GM12878 (cell line): ENCODE results near the gene GDI2. TPM values are rescaled to one million over a fixed set of nuclear protein-coding genes. Genes with fewer than 3 reads are reported as not detected.

ENCODE experiments used
- ATAC-seq: fragments of 200-7000 bp; cut with Tn5 transposase; 3 replicates; pipeline ENCODE4 v1.9.1; 2020; ENCODE audit warnings: mild to moderate bottlenecking, moderate library complexity
- BruUV-seq: library from RNA; stranded (reverse); fragments of 400-500 nt; replicated peaks from 2 replicates; lab custom pipeline; 2021; lab: Mats Ljungman, UMichigan
- CTCF ChIA-PET: fragments of 300-600 bp; sonication (Branson Sonifier 250); formaldehyde crosslinking; extraction: SDS; loops from one replicate; lab custom pipeline; 2021; ENCODE audit warnings: inconsistent platforms; lab: Yijun Ruan, JAX
- POLR2A ChIA-PET: fragments of 350-600 bp; formaldehyde crosslinking; extraction: SDS; loops from one replicate; lab custom pipeline; 2021; ENCODE audit warnings: inconsistent platforms; lab: Charles Lee
- RAD21 ChIA-PET: fragments of 300-600 bp; sonication (Branson Sonifier 250); formaldehyde crosslinking; loops from one replicate; lab custom pipeline; 2023; ENCODE audit warnings: antibody characterized with exemption; ENCODE audit not compliant: unreplicated experiment; lab: Charles Lee
- SMC1A ChIA-PET: fragments of 300-600 bp; sonication (Branson Sonifier 250); formaldehyde crosslinking; loops from one replicate; lab custom pipeline; 2023; ENCODE audit not compliant: unreplicated experiment, uncharacterized antibody; lab: Charles Lee
- DNase-seq: peaks from one replicate; pipeline ENCODE4 v3.0.0-alpha.2; 2011; ENCODE audit warnings: low read depth, low spot score
- FAIRE-seq: peaks from 3 replicates; lab custom pipeline; 2011; peaks lifted over from hg19 to GRCh38; lab: Jason Lieb, UNC
- H2AFZ ChIP-seq: 2 replicates; pipeline ENCODE4 v1.6.0; 2011; ENCODE audit warnings: low read depth, low read length, control low read depth; ENCODE audit not compliant: control insufficient read depth
- H3K27ac ChIP-seq: 2 replicates; pipeline ENCODE4 v1.5.1; 2011; ENCODE audit warnings: control low read depth; ENCODE audit not compliant: control insufficient read depth, insufficient read depth
- H3K27me3 ChIP-seq, 2 experiments: replicated peaks in 1 of 2; 2 replicates each; pipeline versions ENCODE4 v1.6.0 to v1.6.1; 2011; ENCODE audit warnings: low read length in 1 of 2; ENCODE audit not compliant: control insufficient read depth in 2 of 2, insufficient read depth in 2 of 2
- H3K36me3 ChIP-seq, 2 experiments: 2 replicates each; pipeline ENCODE4 v1.5.1; 2011; ENCODE audit warnings: low read length in 1 of 2; ENCODE audit not compliant: control insufficient read depth in 2 of 2, insufficient read depth in 2 of 2
- H3K4me1 ChIP-seq: 2 replicates; pipeline ENCODE4 v1.6.1; 2011; ENCODE audit warnings: mild to moderate bottlenecking, low read length, moderate library complexity, mixed read lengths; ENCODE audit not compliant: control insufficient read depth, insufficient read depth
- H3K4me2 ChIP-seq: 2 replicates; pipeline ENCODE4 v1.6.0; 2011; ENCODE audit warnings: control low read depth; ENCODE audit not compliant: control insufficient read depth, insufficient read depth
- H3K4me3 ChIP-seq: fragments of 200-600 bp; sonication (generic); 2 replicates; pipeline ENCODE4 v1.5.1; 2016
- H3K79me2 ChIP-seq: 2 replicates; pipeline ENCODE4 v1.6.0; 2011; ENCODE audit warnings: low read length; ENCODE audit not compliant: control insufficient read depth, insufficient read depth
- H3K9ac ChIP-seq: 2 replicates; pipeline ENCODE4 v1.8.0; 2011; ENCODE audit warnings: low read length, control low read depth, mixed read lengths; ENCODE audit not compliant: control insufficient read depth, insufficient read depth
- H3K9me3 ChIP-seq: replicated peaks from 3 replicates; pipeline ENCODE4 v1.5.1; 2011; ENCODE audit warnings: mild to moderate bottlenecking, low read length; ENCODE audit not compliant: control insufficient read depth, insufficient read depth
- H4K20me1 ChIP-seq: 2 replicates; pipeline ENCODE4 v1.6.0; 2011; ENCODE audit not compliant: control insufficient read depth, insufficient read depth
- CBX3 ChIP-seq: fragments of 200-600 bp; sonication (generic); IDR thresholded peaks from 2 replicates; pipeline ENCODE4 v1.6.1; 2016; ENCODE audit warnings: low read depth, borderline replicate concordance
- EED ChIP-seq: sonication (generic); IDR thresholded peaks from 2 replicates; pipeline ENCODE4 v1.6.1; 2016; ENCODE audit warnings: antibody characterized with exemption, low read depth
- IKZF2 ChIP-seq, 2 experiments: fragments of 450-650 bp; IDR thresholded peaks; 2 replicates each; pipeline ENCODE4 v1.6.1; 2017; ENCODE audit warnings: mild to moderate bottlenecking in 2 of 2, moderate library complexity in 2 of 2
- NRF1 ChIP-seq: conservative IDR thresholded peaks from 2 replicates; pipeline ENCODE4 v1.6.1; 2011; ENCODE audit warnings: mild to moderate bottlenecking, low read depth, low read length, improper control_type of control experiment
- PRDM15 ChIP-seq: fragments of 450-650 bp; formaldehyde crosslinking; IDR thresholded peaks from 2 replicates; pipeline ENCODE4 v1.4.0; 2020; ENCODE audit warnings: mild to moderate bottlenecking, moderate library complexity
- RELA ChIP-seq: fragments of 450-650 bp; IDR thresholded peaks from 2 replicates; pipeline ENCODE4 v1.8.0; 2014; ENCODE audit warnings: borderline replicate concordance; ENCODE audit not compliant: partially characterized antibody
- TBL1XR1 ChIP-seq: IDR thresholded peaks from 2 replicates; pipeline ENCODE4 v1.6.1; 2012; ENCODE audit warnings: low read depth, low read length, improper control_type of control experiment
- YBX1 ChIP-seq: fragments of 450-650 bp; IDR thresholded peaks from 2 replicates; pipeline ENCODE4 v1.6.1; 2016; ENCODE audit warnings: antibody characterized with exemption
- YY1 ChIP-seq: IDR thresholded peaks from 2 replicates; pipeline ENCODE4 v1.6.1; 2011; ENCODE audit warnings: low read depth, mild to moderate bottlenecking, low read length
- WGBS: methylation state at CpG from one replicate; pipeline ENCODE4 v1.1.6; 2016; ENCODE audit warnings: low lambda C conversion rate; ENCODE audit not compliant: insufficient replicate concordance, insufficient coverage; ENCODE audit errors: missing lambda C conversion rate; 5-methylcytosine and 5-hydroxymethylcytosine counted together
- in situ Hi-C: fragments of 300-500 bp; cut with MboI; formaldehyde crosslinking; loops from 9 replicates; pipeline ENCODE4 v1.14.3; 2018; ENCODE audit warnings: mixed read lengths
- intact Hi-C: fragments of 100-400 bp; cut with micrococcal nuclease; formaldehyde crosslinking; loops from one replicate; pipeline ENCODE4 v1.14.2; 2022; ENCODE audit not compliant: unreplicated experiment
- polyA plus RNA-seq, 11 experiments: library from polyadenylated mRNA; depleted of rRNA in 4 of 11; unstranded in 6 of 11; stranded (reverse) in 5 of 11; fragments of >200 nt; fragmentation: Nextera tagmentation in 4 of 11; fragmentation: Illumina TruSeq in 1 of 11; extraction: Ambion mirVana in 4 of 11; extraction: Trizol in 1 of 11; gene quantifications; 1 replicate in 1 of 11; 2 replicates in 10 of 11; pipeline versions ENCODE4 v1.2.1 to v1.2.3, GENCODE V29; 2011 to 2016; ENCODE audit warnings: inconsistent platforms in 2 of 11, missing spikeins in 2 of 11, low read depth in 1 of 11
- total RNA-seq, 4 experiments: library from RNA; depleted of rRNA in 3 of 4; stranded (reverse); fragments of >200 nt in 3 of 4; fragmentation: Illumina TruSeq in 1 of 4; extraction: Trizol in 1 of 4; gene quantifications; 2 replicates each; pipeline versions ENCODE4 v1.2.1 to v1.2.3, GENCODE V29; 2013 to 2021

GDI2 gene
- total and polyA plus RNA-seq, 10 of the 15 experiments (the other 5 are each of a cell fraction or from before 2014, with no cell fraction given), result 261 to 395 (median 276) TPM

- TF ChIP-seq EED, result no peak; the same call in 1 of the 2 replicates
- TF ChIP-seq, all 136 proteins: peak for 7
Measured at GRCh38 chr10:5843686-5844344, 30.6 kb upstream of the GDI2 start (continued).

- POLR2A ChIA-PET, result interaction anchor here (0.5 to 4.6 kb wide), 9 partner anchors 9 to 31 kb away, joined by 3 to 45 read pairs (median 6); partner anchors contain the start of gene GDI2
- Histone ChIP-seq H3K79me2 (no peaks in the 10 kb centered on the region), H3K36me3 (no peaks in the 10 kb centered on the region), H3K4me2 (no peak overlapping the region), H3K27ac (no peak overlapping the region), H2AFZ (no peak overlapping the region), H3K9me3 (no peaks in the 10 kb centered on the region), H3K9ac (no peak overlapping the region), H3K4me1 (peaks cover 51% of the 10 kb centered on the region), H3K27me3 (no peaks in the 10 kb centered on the region), H4K20me1 (no peaks in the 10 kb centered on the region), H3K4me3 (no peak overlapping the region)
- intact Hi-C loops, result loop anchor here (5.0 kb wide), 1 partner anchor 135 kb away; the partner anchor contains the start of gene IL15RA
- no TSS peak for BruUV-seq
- 88% methylated on average over 14 of the region's 14 CpGs for WGBS
- CTCF ChIA-PET, result interaction anchor here (0.5 to 6.9 kb wide), 6 partner anchors 11 to 399 kb away, joined by 3 to 74 read pairs (median 8); partner anchors contain the start of gene GDI2
- RAD21 ChIA-PET, result interaction anchor here (0.9 to 8.4 kb wide), 9 partner anchors 10 to 398 kb away, joined by 3 to 183 read pairs (median 4); partner anchors contain the start of gene GDI2
- ATAC-seq (no peak), FAIRE-seq (no peak), DNase-seq (no peak)
- no peak for TF ChIP-seq CBX3
- no peak for TF ChIP-seq IKZF2 (IDR thresholded peaks at IDR 0.05)
- no peak for TF ChIP-seq NRF1
- TF ChIP-seq TBL1XR1, result no peak
- no peak for TF ChIP-seq YBX1
- no peak for TF ChIP-seq PRDM15
- TF ChIP-seq YY1, result no peak
- no peak for TF ChIP-seq RELA
- SMC1A ChIA-PET, result interaction anchor here (0.6 to 8.0 kb wide), 11 partner anchors 11 to 160 kb away, joined by 3 to 86 read pairs (median 7); no protein-coding TSS in a partner anchor
- in situ Hi-C loops, result no loop called here
Measured at GRCh38 chr10:5841965-5842364, 28.7 kb upstream of the GDI2 start.
